GM21786 (cell line): ENCODE measurements around the gene TDG.
A peak's percentile ranks its signal among the peaks of the same experiment; 100 is the strongest.

ENCODE experiments used
- ATAC-seq: cut with Tn5 transposase; IDR thresholded peaks from one replicate; pipeline ENCODE4 v1.9.1; 2021; ENCODE audit not compliant: unreplicated experiment

The TDG gene

GRCh38 chr12:103965590-103966504 is at the start of gene TDG:
Gene TDG, plus strand, starts transcription at chr12:103965872. Its CDS starts 166 bp downstream, at chr12:103966038.
- peak; percentile 94 for ATAC-seq

DNA sequence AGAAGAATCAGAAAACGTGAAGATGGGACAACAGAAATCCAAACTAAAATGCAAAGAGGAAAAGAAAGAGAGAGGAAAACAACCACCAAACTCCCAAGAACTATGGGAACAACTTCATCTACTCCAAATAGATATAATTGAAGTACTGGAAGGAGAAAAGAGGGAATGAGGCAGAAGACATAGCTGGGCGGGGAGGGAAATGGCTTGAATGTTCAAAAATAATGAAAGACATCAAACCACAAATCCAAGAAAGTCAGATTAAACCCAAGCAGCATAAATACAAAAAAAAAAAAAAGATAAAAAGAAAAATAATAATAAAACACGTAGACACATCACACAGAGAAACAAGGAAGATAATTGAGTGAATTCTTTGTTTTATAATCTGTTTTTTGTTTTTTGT is 47.8 kb upstream of the TDG start:
- ATAC-seq: no peak

- peak; percentile 45 for ATAC-seq
Observed at GRCh38 chr12:103924761-103925641, 40.7 kb upstream of the TDG start.

DNA sequence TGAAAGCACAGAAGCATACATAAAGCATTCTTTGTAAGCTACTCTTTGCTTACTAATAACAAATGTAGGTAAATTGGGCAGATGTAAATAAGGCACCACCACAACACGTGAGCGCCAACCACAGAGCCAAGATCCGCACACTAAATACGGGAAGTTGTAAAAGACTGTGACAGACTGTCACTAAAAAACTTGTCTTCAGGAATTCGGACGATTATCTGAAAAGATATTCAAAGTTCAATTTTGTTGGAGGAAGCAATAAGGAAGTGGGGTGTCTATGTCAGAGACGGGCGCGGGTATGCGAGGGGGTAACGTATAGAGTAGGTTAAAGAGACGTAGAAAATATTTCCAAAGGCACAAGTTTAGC is 37.0 kb upstream of the TDG start:
- ATAC-seq: peak; percentile 16

GRCh38 chr12:103929046-103929783 is 36.5 kb upstream of the TDG start:
- ATAC-seq: peak; percentile 13

GRCh38 chr12:103929784-103930033 is 36.0 kb upstream of the TDG start:
- no peak for ATAC-seq

DNA sequence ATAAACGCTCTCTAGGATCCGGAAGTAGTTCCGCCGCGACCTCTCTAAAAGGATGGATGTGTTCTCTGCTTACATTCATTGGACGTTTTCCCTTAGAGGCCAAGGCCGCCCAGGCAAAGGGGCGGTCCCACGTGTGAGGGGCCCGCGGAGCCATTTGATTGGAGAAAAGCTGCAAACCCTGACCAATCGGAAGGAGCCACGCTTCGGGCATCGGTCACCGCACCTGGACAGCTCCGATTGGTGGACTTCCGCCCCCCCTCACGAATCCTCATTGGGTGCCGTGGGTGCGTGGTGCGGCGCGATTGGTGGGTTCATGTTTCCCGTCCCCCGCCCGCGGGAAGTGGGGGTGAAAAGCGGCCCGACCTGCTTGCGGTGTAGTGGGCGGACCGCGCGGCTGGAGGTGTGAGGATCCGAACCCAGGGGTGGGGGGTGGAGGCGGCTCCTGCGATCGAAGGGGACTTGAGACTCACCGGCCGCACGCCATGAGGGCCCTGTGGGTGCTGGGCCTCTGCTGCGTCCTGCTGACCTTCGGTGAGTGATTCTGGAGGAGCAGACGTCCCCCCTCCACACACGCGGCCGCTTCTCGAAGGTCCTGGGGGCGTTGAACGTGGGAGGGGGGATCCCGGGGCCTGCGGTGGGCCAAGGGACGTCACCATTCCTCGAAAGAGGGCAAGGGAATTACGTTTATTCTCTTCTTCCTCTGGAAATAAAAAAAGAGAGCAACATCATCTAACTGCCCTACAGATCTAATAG is 35.5 kb upstream of the TDG start, which contains the start of gene HSP90B1:
TSS of gene HSP90B1 (plus strand) at position 377 of the 753 bp plus-strand sequence. CDS start at position 483, 106 bp downstream.
- ATAC-seq: peak; percentile 63

GRCh38 chr12:103930787-103931735 is 34.6 kb upstream of the TDG start:
- no peak for ATAC-seq

DNA sequence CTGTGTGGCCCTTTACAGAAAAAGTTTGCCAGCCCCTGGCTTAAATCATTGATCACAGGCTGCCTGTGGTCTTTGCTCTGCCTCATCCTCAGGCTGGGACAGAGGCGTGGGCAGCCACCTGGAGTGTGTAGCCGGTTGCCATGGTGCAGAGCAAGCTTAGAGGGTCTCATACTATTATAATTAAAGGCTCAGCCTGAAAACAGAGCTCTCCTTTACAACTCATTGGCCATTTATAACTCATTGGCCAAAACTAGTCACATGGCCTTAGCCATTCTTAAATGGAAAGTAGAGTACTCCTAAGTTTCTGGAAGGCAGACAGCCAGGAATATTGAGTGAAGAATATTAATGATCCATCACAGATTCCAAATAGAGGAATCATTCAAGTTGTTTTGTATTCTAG is 32.4 kb upstream of the TDG start:
- no peak for ATAC-seq

DNA sequence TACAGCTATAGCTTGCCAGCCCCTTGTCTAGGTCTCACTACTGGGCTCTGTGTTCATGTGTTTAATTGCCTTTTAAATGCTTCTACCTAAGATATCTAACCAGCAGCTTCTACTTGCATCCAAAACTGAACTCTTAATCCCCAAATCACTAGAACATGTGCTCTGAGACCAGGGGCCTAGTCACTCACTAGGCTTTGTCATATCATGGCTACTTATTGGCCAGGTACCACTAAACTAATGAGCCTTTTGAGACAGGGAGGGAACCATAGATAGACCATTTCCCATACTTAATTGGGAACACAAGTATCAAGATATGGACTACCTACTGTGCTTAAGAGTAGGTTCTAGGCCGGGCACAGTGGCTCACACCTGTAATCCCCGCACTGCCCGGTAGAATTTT is 29.0 kb upstream of the TDG start:
- no peak for ATAC-seq

DNA sequence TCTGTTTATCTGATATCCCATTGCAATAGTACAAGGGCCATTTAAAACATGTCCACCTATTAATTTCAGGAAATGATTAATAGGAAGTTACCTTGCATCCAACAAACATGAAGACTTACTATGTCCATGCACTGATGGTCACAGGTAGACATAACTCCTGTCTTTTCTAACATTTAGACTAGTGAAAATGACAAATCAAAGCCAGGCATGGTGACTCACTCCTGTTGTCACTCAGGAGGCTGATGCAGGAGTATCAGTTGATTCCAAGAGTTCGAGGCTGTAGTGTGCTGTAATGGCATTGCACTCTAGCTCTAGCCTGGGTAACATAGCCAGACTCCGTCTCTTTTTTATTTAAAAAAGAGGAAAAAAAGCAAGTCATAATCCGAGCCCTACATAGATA is 20.7 kb upstream of the TDG start:
- ATAC-seq: no peak

DNA sequence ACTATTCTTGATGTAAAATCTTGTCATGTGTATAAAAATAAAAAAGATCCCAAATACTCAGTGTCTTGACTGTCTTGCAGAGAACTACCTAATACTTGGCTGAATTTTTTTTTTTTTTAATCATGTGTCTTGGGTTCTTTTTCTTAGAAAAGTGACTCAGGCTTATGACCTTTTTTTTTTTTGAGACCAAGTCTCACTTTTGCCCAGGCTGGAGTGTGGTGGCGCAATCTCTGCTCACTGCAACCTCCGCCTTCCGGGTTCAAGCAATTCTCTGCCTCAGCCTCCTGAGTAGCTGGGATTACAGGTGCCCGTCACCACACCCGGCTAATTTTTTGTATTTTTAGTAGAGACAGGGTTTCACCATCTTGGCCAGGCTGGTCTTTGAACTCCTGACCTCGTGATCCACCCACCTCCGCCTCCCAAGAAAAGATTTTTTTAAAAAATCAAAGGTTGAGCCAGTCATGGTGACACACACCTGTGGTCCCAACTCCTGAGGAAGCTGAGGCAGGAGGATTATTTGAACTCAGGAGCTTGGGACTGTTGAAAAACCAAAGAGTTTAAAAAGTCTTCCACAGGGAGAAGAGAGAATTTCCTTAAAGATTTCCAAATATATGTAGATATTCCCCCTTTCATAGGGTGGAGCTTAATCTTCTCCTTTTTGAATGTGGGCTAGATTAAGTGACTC is 17.7 kb upstream of the TDG start:
- ATAC-seq: no peak

- no peak for ATAC-seq
Observed at GRCh38 chr12:103948746-103949406, 16.8 kb upstream of the TDG start.

DNA sequence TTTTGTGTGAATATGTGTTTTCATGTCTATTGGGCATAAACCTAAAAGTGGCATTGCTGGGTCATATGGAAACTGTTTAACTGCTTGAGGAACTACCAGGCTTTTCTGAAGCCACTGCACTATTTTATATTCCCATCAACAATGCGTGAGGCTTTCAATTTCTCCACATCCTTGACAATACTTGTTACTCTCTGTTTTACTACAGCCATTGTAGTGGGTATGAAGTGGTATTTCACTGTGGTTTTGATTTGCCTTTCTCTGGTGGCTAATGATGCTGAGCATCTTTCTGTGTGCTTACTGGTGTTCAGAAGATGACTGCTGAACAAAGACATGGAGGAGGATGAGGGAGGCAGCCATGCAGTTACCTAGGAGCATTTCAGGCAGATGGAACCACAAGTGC is 13.2 kb upstream of the TDG start:
- ATAC-seq: no peak

GRCh38 chr12:103955811-103956508 is 9.7 kb upstream of the TDG start:
- ATAC-seq: no peak

GRCh38 chr12:103956509-103957027 is 9.1 kb upstream of the TDG start:
- ATAC-seq: peak; percentile 12

- no peak for ATAC-seq
Observed at GRCh38 chr12:103957865-103958388, 7.7 kb upstream of the TDG start.
